HepG2 (cell line): ENCODE data around the gene CARS2. TPM values are rescaled to one million over a fixed set of nuclear protein-coding genes. Genes with fewer than 3 reads are reported as not detected.

Source experiments
- BRD4 ChIP-seq: sonication (generic); formaldehyde crosslinking; IDR thresholded peaks from 2 replicates; pipeline ENCODE4 v1.4.0; 2020; ENCODE audit warnings: missing genetic modification reagents
- CENPBD1 ChIP-seq: sonication (generic); formaldehyde crosslinking; IDR thresholded peaks from 2 replicates; pipeline ENCODE4 v1.8.0; 2022; ENCODE audit warnings: missing genetic modification reagents, low read depth, mild to moderate bottlenecking, borderline replicate concordance
- CSRNP2 ChIP-seq: sonication (generic); formaldehyde crosslinking; conservative IDR thresholded peaks from 2 replicates; pipeline ENCODE4 v1.8.0; 2022; ENCODE audit warnings: low read depth, missing genetic modification reagents
- CTCF ChIP-seq: sonication (generic); formaldehyde crosslinking; IDR thresholded peaks from 2 replicates; pipeline ENCODE4 v1.5.0; 2020; ENCODE audit warnings: mild to moderate bottlenecking, missing genetic modification reagents, moderate library complexity
- DNMT1 ChIP-seq: sonication (generic); formaldehyde crosslinking; IDR thresholded peaks from 2 replicates; pipeline ENCODE4 v1.5.1; 2020; ENCODE audit warnings: mild to moderate bottlenecking, missing genetic modification reagents
- ETV5 ChIP-seq: IDR thresholded peaks from 2 replicates; pipeline ENCODE4 v1.6.1; 2018; ENCODE audit warnings: missing biosample characterization, missing genetic modification reagents, inconsistent platforms, borderline replicate concordance
- GLI4 ChIP-seq: sonication (generic); formaldehyde crosslinking; IDR thresholded peaks from 2 replicates; pipeline ENCODE4 v1.5.1; 2020; ENCODE audit warnings: missing genetic modification reagents, mild to moderate bottlenecking, moderate library complexity, borderline replicate concordance
- GMEB1 ChIP-seq: sonication (generic); formaldehyde crosslinking; IDR thresholded peaks from 2 replicates; pipeline ENCODE4 v1.5.1; 2020; ENCODE audit warnings: missing genetic modification reagents, mild to moderate bottlenecking, borderline replicate concordance
- ZBTB4 ChIP-seq: sonication (generic); formaldehyde crosslinking; IDR thresholded peaks from 2 replicates; pipeline ENCODE4 v1.4.0; 2020; ENCODE audit warnings: missing genetic modification reagents, mild to moderate bottlenecking, borderline replicate concordance
- ZNF496 ChIP-seq: sonication (generic); formaldehyde crosslinking; IDR thresholded peaks from 2 replicates; pipeline ENCODE4 v1.8.1; 2023; ENCODE audit warnings: mild to moderate bottlenecking, moderate library complexity, missing genetic modification reagents; ENCODE audit not compliant: insufficient replicate concordance
- ZNF501 ChIP-seq: sonication (generic); formaldehyde crosslinking; IDR thresholded peaks from 2 replicates; pipeline ENCODE4 v1.5.1; 2020; ENCODE audit warnings: mild to moderate bottlenecking, moderate library complexity, missing genetic modification reagents
- ZNF720 ChIP-seq: sonication (generic); formaldehyde crosslinking; IDR thresholded peaks from 2 replicates; pipeline ENCODE4 v1.4.0; 2020; ENCODE audit warnings: missing genetic modification reagents
- polyA plus RNA-seq, 8 experiments: library from polyadenylated mRNA; depleted of rRNA in 3 of 8; stranded (reverse) in 7 of 8; unstranded in 1 of 8; fragments of >200 nt; fragmentation: Illumina TruSeq in 4 of 8; extraction: Trizol in 4 of 8; gene quantifications; 2 replicates each; pipeline versions ENCODE4 v1.2.1 to v1.2.3, GENCODE V29; 2011 to 2016; ENCODE audit warnings: low read depth in 4 of 8, missing spikeins in 1 of 8, mixed read lengths in 1 of 8; ENCODE audit not compliant: insufficient read depth in 1 of 8
- total RNA-seq, 5 experiments: library from RNA; depleted of rRNA; stranded (reverse); fragments of >200 nt; fragmentation: Illumina TruSeq; extraction: Trizol; gene quantifications; 2 replicates each; pipeline ENCODE4 v1.2.3, GENCODE V29; 2016; ENCODE audit warnings: low read depth in 1 of 5

The CARS2 gene
- total and polyA plus RNA-seq, 2 of the 13 experiments (the other 11 are each of a cell fraction or from before 2014, with no cell fraction given), result 41.1 to 59.3 TPM

- no peak for TF ChIP-seq GMEB1
- TF ChIP-seq CENPBD1 (CRISPR knock-in tag), result no peak
- TF ChIP-seq ZBTB4, result no peak
- no peak for TF ChIP-seq CSRNP2 (CRISPR knock-in tag)
- TF ChIP-seq BRD4 (CRISPR knock-in tag), result no peak
- no peak for TF ChIP-seq ZNF496 (CRISPR knock-in tag)
- no peak for TF ChIP-seq ETV5 (CRISPR knock-in tag)
- no peak for TF ChIP-seq ZNF501 (CRISPR knock-in tag)
- no peak for TF ChIP-seq DNMT1 (CRISPR knock-in tag)
- no peak for TF ChIP-seq ZNF720 (CRISPR knock-in tag)
- TF ChIP-seq CTCF, result no peak
- no peak for TF ChIP-seq GLI4
Measured at GRCh38 chr13:110685305-110686020, 20.5 kb downstream of the CARS2 start (continued).
